ENCODE data around the gene RGL2. TPM values are rescaled to one million over a fixed set of nuclear protein-coding genes. Genes with fewer than 3 reads are reported as not detected.
"Not testable (repeated sequence)": the region's sequence is repeated elsewhere in the genome, so short reads cannot be mapped to it uniquely, and the experiment has no call there.

RGL2 gene
- total RNA-seq, 2 experiments from 2014 or later = 34.7 to 49.9 TPM

GRCh38 chr6:33272275-33273128 lies 26.2 kb downstream of the RGL2 start:
- Mint-ChIP-seq H3K36me3 (peaks cover 56% of the 10 kb centered on the region), H3K9me3 (ENCODE audit: low read depth) (no peaks in the 10 kb centered on the region), H3K4me1 (peaks cover 60% of the 10 kb centered on the region), H3K27ac (peak overlapping the region; percentile 98), H3K27me3 (no peaks in the 10 kb centered on the region), H3K4me3 (peak overlapping the region; percentile 88)
- ATAC-seq = peak; percentile 7
- CTCF ChIA-PET = interaction anchor here (0.7 to 4.6 kb wide), 10 partner anchors 17 to 301 kb away, joined by 3 to 33 read pairs (median 4); partner anchors contain the start of genes PFDN6, RGL2 and WDR46
- DNase-seq = no peak

GRCh38 chr6:33271468-33272274 lies 27.1 kb downstream of the RGL2 start, which contains the start of the genes RPS18 and VPS52:
Gene RPS18, plus strand, starts transcription at chr6:33272075. Its CDS starts 45 bp downstream, at chr6:33272120.
Gene VPS52, minus strand, starts transcription at chr6:33271876. Its CDS starts 201 bp downstream, at chr6:33271675.
- Mint-ChIP-seq H3K27me3 (no peaks in the 10 kb centered on the region), H3K36me3 (peaks cover 61% of the 10 kb centered on the region), H3K4me3 (peak within 1 kb of the TSS; percentile 88), H3K9me3 (ENCODE audit: low read depth) (no peaks in the 10 kb centered on the region), H3K27ac (peak within 1 kb of the TSS; percentile 98), H3K4me1 (peaks cover 58% of the 10 kb centered on the region)
- ATAC-seq (peak; percentile 90), DNase-seq (peak; percentile 96)
- CTCF ChIA-PET = interaction anchor here (0.6 to 4.6 kb wide), 13 partner anchors 16 to 300 kb away, joined by 3 to 33 read pairs (median 5); partner anchors contain the start of genes PFDN6, RGL2, WDR46 and ZBTB22

- H3K27ac Mint-ChIP-seq = peak overlapping the region; percentile 98
- no peaks in the 10 kb centered on the region for H3K27me3 Mint-ChIP-seq
- H3K36me3 Mint-ChIP-seq = peaks cover 60% of the 10 kb centered on the region
- peak overlapping the region; percentile 88 for H3K4me3 Mint-ChIP-seq
- DNase-seq (no peak), ATAC-seq (no peak)
- peaks cover 52% of the 10 kb centered on the region for H3K4me1 Mint-ChIP-seq
- no peaks in the 10 kb centered on the region for H3K9me3 Mint-ChIP-seq (ENCODE audit: low read depth)
- CTCF ChIA-PET = interaction anchor here (1.0 to 4.6 kb wide), 8 partner anchors 16 to 300 kb away, joined by 3 to 33 read pairs (median 7); partner anchors contain the start of genes PFDN6, RGL2, WDR46 and ZBTB22
Measured at GRCh38 chr6:33271117-33271467, 27.6 kb downstream of the RGL2 start.

GRCh38 chr6:33264015-33264414 lies 34.7 kb downstream of the RGL2 start:
- ATAC-seq = no peak
- H3K4me1 Mint-ChIP-seq = no peaks in the 10 kb centered on the region

GRCh38 chr6:33262490-33262889 lies 36.3 kb downstream of the RGL2 start:
- ATAC-seq; H3K27me3 Mint-ChIP-seq; H3K27ac Mint-ChIP-seq; H3K4me1 Mint-ChIP-seq; H3K9me3 Mint-ChIP-seq (ENCODE audit: low read depth); DNase-seq; H3K4me3 Mint-ChIP-seq: not testable (repeated sequence)
- peaks cover 61% of the 10 kb centered on the region for H3K36me3 Mint-ChIP-seq
- CTCF ChIA-PET = interaction anchor here (1.6 kb wide), 1 partner anchor 24 kb away, joined by 3 read pairs; no protein-coding TSS in a partner anchor

More at GRCh38 chr6:33264015-33264414, 34.7 kb downstream of the RGL2 start:
- Mint-ChIP-seq H3K27me3 (no peaks in the 10 kb centered on the region), H3K36me3 (peaks cover 65% of the 10 kb centered on the region), H3K4me3 (no peak overlapping the region), H3K9me3 (ENCODE audit: low read depth) (no peaks in the 10 kb centered on the region), H3K27ac (no peak overlapping the region)
- no peak for DNase-seq
- CTCF ChIA-PET = no interaction called here

GRCh38 chr6:33259032-33259431 lies 39.7 kb downstream of the RGL2 start:
- peaks cover 2% of the 10 kb centered on the region for H3K4me1 Mint-ChIP-seq
- no peaks in the 10 kb centered on the region for H3K9me3 Mint-ChIP-seq (ENCODE audit: low read depth)
- no peak overlapping the region for H3K27ac Mint-ChIP-seq
- CTCF ChIA-PET = interaction anchor here (1.2 kb wide), 1 partner anchor 134 kb away, joined by 3 read pairs; no protein-coding TSS in a partner anchor
- H3K36me3 Mint-ChIP-seq = peaks cover 45% of the 10 kb centered on the region
- H3K4me3 Mint-ChIP-seq = no peak overlapping the region
- H3K27me3 Mint-ChIP-seq = no peaks in the 10 kb centered on the region
- ATAC-seq = no peak
- DNase-seq = no peak

- no peak overlapping the region for H3K4me3 Mint-ChIP-seq
- peaks cover 38% of the 10 kb centered on the region for H3K36me3 Mint-ChIP-seq
- H3K9me3 Mint-ChIP-seq (ENCODE audit: low read depth) = no peaks in the 10 kb centered on the region
- ATAC-seq (no peak), DNase-seq (no peak)
- CTCF ChIA-PET = interaction anchor here (1.1 to 2.0 kb wide), 4 partner anchors 12 to 171 kb away, joined by 3 to 9 read pairs (median 4); partner anchors contain the start of genes RPS18 and VPS52
- H3K27me3 Mint-ChIP-seq = no peaks in the 10 kb centered on the region
- peaks cover 28% of the 10 kb centered on the region for H3K4me1 Mint-ChIP-seq
- H3K27ac Mint-ChIP-seq = no peak overlapping the region
Measured at GRCh38 chr6:33254591-33254990, 44.2 kb downstream of the RGL2 start.

GRCh38 chr6:33252759-33253158 lies 46.0 kb downstream of the RGL2 start:
- ATAC-seq = no peak
- Mint-ChIP-seq H3K27ac (no peak overlapping the region), H3K27me3 (no peaks in the 10 kb centered on the region), H3K4me1 (peaks cover 39% of the 10 kb centered on the region), H3K36me3 (peaks cover 30% of the 10 kb centered on the region), H3K4me3 (no peak overlapping the region), H3K9me3 (ENCODE audit: low read depth) (no peaks in the 10 kb centered on the region)
- CTCF ChIA-PET = no interaction called here
- no peak for DNase-seq

GRCh38 chr6:33251395-33252012 lies 47.2 kb downstream of the RGL2 start:
- Mint-ChIP-seq H3K4me1 (peaks cover 39% of the 10 kb centered on the region), H3K27me3 (peaks cover 3% of the 10 kb centered on the region), H3K27ac (peak overlapping the region; percentile 61), H3K9me3 (ENCODE audit: low read depth) (no peaks in the 10 kb centered on the region), H3K36me3 (peaks cover 28% of the 10 kb centered on the region), H3K4me3 (peak overlapping the region; percentile 11)
- ATAC-seq = no peak
- CTCF ChIA-PET = interaction anchor here (1.5 to 5.2 kb wide), 4 partner anchors 20 to 113 kb away, joined by 4 to 46 read pairs (median 20); partner anchors contain the start of genes RPS18, RXRB, SLC39A7 and VPS52
- no peak for DNase-seq

- no peak overlapping the region for H3K4me3 Mint-ChIP-seq
- H3K36me3 Mint-ChIP-seq = peaks cover 27% of the 10 kb centered on the region
Measured at GRCh38 chr6:33250731-33251130, 48.0 kb downstream of the RGL2 start.

GRCh38 chr6:33249732-33250630 lies 48.8 kb downstream of the RGL2 start:
- peaks cover 37% of the 10 kb centered on the region for H3K4me1 Mint-ChIP-seq
- ATAC-seq (no peak), DNase-seq (peak; percentile 48)
- peaks cover 10% of the 10 kb centered on the region for H3K27me3 Mint-ChIP-seq
- CTCF ChIA-PET = interaction anchor here (0.8 to 6.2 kb wide), 15 partner anchors 10 to 411 kb away, joined by 3 to 108 read pairs (median 21); partner anchors contain the start of genes B3GALT4, HSD17B8, PFDN6 and RING1
- peak overlapping the region; percentile 94 for H3K27ac Mint-ChIP-seq
- H3K4me3 Mint-ChIP-seq = peak overlapping the region; percentile 90
- no peaks in the 10 kb centered on the region for H3K9me3 Mint-ChIP-seq (ENCODE audit: low read depth)
- H3K36me3 Mint-ChIP-seq = peaks cover 24% of the 10 kb centered on the region

More at GRCh38 chr6:33250731-33251130, 48.0 kb downstream of the RGL2 start:
- ATAC-seq (no peak), DNase-seq (no peak)
- H3K27ac Mint-ChIP-seq = peak overlapping the region; percentile 94
- CTCF ChIA-PET = interaction anchor here (1.5 to 5.2 kb wide), 6 partner anchors 20 to 112 kb away, joined by 4 to 46 read pairs (median 27); partner anchors contain the start of genes B3GALT4, RING1, RPS18 and RXRB
- H3K4me1 Mint-ChIP-seq = peaks cover 38% of the 10 kb centered on the region
- peaks cover 10% of the 10 kb centered on the region for H3K27me3 Mint-ChIP-seq
- no peaks in the 10 kb centered on the region for H3K9me3 Mint-ChIP-seq (ENCODE audit: low read depth)
